HTR-8/SVneo (cell line): Measurements from ENCODE around the gene NUCB1.
A peak's percentile ranks its signal among the peaks of the same experiment; 100 is the strongest.

ENCODE experiments used
- DNase-seq: peaks from one replicate; pipeline ENCODE4 v3.0.0; 2011; ENCODE audit warnings: low spot score, mixed read lengths; ENCODE audit not compliant: insufficient read length
- FAIRE-seq: peaks from 2 replicates; lab custom pipeline; 2011; peaks lifted over from hg19 to GRCh38; lab: Jason Lieb, UNC

NUCB1 gene

DNA sequence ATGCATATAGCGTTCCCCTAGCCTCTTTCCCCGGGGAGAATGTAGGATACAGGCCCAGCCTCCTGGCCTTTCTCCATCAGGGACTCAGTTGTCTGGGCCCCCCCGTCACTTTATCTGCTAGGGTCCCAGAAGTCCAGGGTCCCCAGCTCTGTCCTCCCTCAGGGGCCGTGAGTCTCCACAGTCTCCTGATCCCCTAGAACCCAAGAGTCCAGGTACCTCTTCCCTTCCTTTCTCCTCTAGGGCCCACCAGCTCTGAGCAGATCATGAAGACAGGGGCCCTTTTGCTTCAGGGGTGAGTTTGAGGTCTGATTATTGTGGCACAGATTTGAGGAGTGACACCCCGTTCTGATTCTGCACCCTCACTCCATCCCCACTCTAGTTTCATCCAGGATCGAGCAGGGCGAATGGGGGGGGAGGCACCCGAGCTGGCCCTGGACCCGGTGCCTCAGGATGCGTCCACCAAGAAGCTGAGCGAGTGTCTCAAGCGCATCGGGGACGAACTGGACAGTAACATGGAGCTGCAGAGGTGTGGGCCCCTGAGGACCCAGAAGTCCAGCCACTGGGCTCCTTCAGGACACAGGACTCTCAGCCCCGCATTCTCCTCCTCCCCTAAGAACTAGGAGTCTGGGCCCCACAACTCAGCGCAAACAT is 55.3 kb downstream of the NUCB1 start:
- FAIRE-seq, result no peak
- DNase-seq, result no peak

- DNase-seq (no peak), FAIRE-seq (no peak)
Observed at GRCh38 chr19:48958006-48958405, 57.9 kb downstream of the NUCB1 start.

- DNase-seq (no peak), FAIRE-seq (no peak)
Observed at GRCh38 chr19:48959341-48960239, 59.5 kb downstream of the NUCB1 start.

GRCh38 chr19:48961051-48961649 is 61.0 kb downstream of the NUCB1 start:
- FAIRE-seq (no peak), DNase-seq (no peak)

GRCh38 chr19:48961673-48962028 is 61.5 kb downstream of the NUCB1 start:
- DNase-seq (no peak), FAIRE-seq (no peak)

GRCh38 chr19:48962029-48962848 is 62.1 kb downstream of the NUCB1 start:
- no peak for FAIRE-seq

DNA sequence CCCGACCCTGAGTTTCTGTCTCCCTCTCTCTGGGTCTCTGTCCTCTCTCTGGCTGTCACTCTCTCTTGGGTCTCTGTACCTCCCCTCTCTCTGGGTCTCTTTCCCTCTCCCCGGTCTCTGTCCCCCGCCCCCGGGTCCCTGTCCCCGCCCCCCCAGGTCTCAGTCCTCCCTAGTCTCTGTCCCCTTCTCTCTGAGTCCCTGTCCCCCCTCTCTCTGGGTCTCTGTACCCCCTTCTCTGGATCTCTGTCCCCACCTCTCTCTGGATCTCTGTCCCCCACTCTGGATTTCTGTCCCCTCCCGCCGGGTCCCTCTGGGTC is 62.7 kb downstream of the NUCB1 start:
- no peak for DNase-seq
- no peak for FAIRE-seq

More at GRCh38 chr19:48962029-48962848, 62.1 kb downstream of the NUCB1 start:
- DNase-seq, result peak; percentile 56

- FAIRE-seq (peak; percentile 49), DNase-seq (peak; percentile 84)
Observed at GRCh38 chr19:48963371-48964204, 63.5 kb downstream of the NUCB1 start.

DNA sequence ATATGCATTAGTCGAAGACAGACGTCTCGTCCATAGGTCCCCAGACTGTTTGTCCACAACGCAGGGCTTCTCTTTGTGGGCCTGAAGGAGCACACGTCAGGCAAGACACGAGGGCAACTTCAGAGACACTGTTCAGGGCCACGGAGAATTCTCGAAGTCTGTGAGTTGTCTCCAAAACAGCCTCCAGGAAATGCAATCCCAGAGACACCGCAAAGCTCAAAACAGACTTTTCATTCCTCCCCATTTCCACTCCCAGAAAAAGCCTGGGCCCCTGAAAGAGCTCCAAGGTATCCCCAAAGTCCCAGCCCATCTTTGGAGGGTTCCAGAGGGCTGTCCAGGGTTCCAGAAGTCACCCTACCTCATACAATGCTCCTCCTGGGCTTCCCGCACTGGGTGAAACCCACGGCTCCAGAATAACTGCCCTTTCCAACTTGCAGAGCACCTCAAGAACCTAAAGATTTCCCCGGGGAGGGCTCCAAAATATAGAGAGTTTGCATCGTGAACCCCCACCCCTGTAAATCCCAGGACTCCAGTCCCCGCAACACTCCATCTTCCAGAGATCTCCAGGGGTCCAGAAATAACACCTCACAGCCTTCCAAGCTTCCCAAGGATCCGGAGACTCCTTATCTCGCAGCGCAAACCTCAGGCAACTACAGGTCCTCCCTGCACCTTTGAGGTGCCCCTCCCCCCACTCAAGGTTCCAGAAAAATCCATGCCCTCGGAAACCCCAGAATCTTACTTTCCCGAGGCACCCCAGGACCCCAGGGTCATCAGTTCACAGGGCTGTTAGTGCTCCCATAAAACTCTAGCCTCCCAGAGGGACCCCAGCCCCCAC is 64.3 kb downstream of the NUCB1 start:
- FAIRE-seq (no peak), DNase-seq (no peak)

GRCh38 chr19:48965040-48965805 is 65.1 kb downstream of the NUCB1 start, which contains the start of gene FTL:
FTL (plus strand) TSS chr19:48965309; CDS start chr19:48965508, 199 bp downstream.
- DNase-seq (peak; percentile 96), FAIRE-seq (peak; percentile 90)

- FAIRE-seq (peak; percentile 76), DNase-seq (no peak)
Observed at GRCh38 chr19:48965806-48966540, 65.9 kb downstream of the NUCB1 start.

- FAIRE-seq, result no peak
- no peak for DNase-seq
Observed at GRCh38 chr19:48966541-48967345, 66.6 kb downstream of the NUCB1 start.

GRCh38 chr19:48967346-48968178 is 67.5 kb downstream of the NUCB1 start:
- DNase-seq, result no peak
- FAIRE-seq, result no peak

GRCh38 chr19:48968179-48968661 is 68.1 kb downstream of the NUCB1 start:
- DNase-seq (no peak), FAIRE-seq (no peak)

- no peak for DNase-seq
Observed at GRCh38 chr19:48968813-48969218, 68.7 kb downstream of the NUCB1 start.

More at GRCh38 chr19:48968813-48969218, 68.7 kb downstream of the NUCB1 start:
- no peak for FAIRE-seq
